HEK293 (cell line): ENCODE measurements around the gene TRAF3.

Experiments used
- CTCF ChIA-PET: fragments of 350-600 bp; formaldehyde crosslinking; extraction: SDS; loops from one replicate; lab custom pipeline; 2021; ENCODE audit warnings: antibody characterized with exemption; lab: Yijun Ruan, JAX
- POLR2A ChIA-PET: fragments of 300-600 bp; formaldehyde crosslinking; extraction: SDS; loops from one replicate; lab custom pipeline; 2020; ENCODE audit warnings: antibody characterized with exemption, inconsistent platforms; lab: Yijun Ruan, JAX
- H3K27ac ChIP-seq: fragments of 200-500 bp; sonication (Bioruptor generic); 2 replicates; pipeline ENCODE4 v1.5.1; 2014; ENCODE audit warnings: low read depth, low read length, control low read depth, inconsistent platforms; ENCODE audit errors: extremely low read depth
- H3K36me3 ChIP-seq, 2 experiments: fragments of 200-500 bp in 1 of 2; sonication (Bioruptor generic) in 1 of 2; 1 replicate in 1 of 2; 2 replicates in 1 of 2; pipeline ENCODE4 v1.5.1; 2014 to 2017; ENCODE audit warnings: inconsistent platforms in 2 of 2, low read length in 2 of 2; ENCODE audit not compliant: control insufficient read depth in 2 of 2, insufficient read depth in 1 of 2
- H3K4me1 ChIP-seq: fragments of 200-500 bp; sonication (Bioruptor generic); 2 replicates; pipeline ENCODE4 v1.5.1; 2014; ENCODE audit warnings: mild to moderate bottlenecking, low read length, inconsistent platforms; ENCODE audit not compliant: control insufficient read depth, insufficient read depth
- H3K4me3 ChIP-seq: 2 replicates; pipeline ENCODE4 v1.5.1; 2011; ENCODE audit warnings: low read depth, mild to moderate bottlenecking, control low read depth, low read length, moderate library complexity
- H3K9me3 ChIP-seq: fragments of 200-500 bp; sonication (Bioruptor generic); 2 replicates; pipeline ENCODE4 v1.5.1; 2014; ENCODE audit warnings: low read depth, low read length, inconsistent platforms; ENCODE audit not compliant: control insufficient read depth, insufficient read depth
- EGR2 ChIP-seq: fragments of 450-650 bp; formaldehyde crosslinking; IDR thresholded peaks from 2 replicates; pipeline ENCODE4 v1.5.1; 2016; ENCODE audit warnings: low read depth, missing biosample characterization, missing genetic modification characterization
- HIC1 ChIP-seq: fragments of 450-650 bp; formaldehyde crosslinking; IDR thresholded peaks from 2 replicates; pipeline ENCODE4 v1.5.1; 2016; ENCODE audit warnings: missing biosample characterization, missing genetic modification characterization
- HOXA7 ChIP-seq: sonication (generic); formaldehyde crosslinking; IDR thresholded peaks from 2 replicates; pipeline ENCODE4 v1.8.1; 2022; ENCODE audit warnings: missing genetic modification reagents, borderline replicate concordance
- HOXD13 ChIP-seq: sonication (generic); formaldehyde crosslinking; IDR thresholded peaks from 2 replicates; pipeline ENCODE4 v1.8.0; 2022; ENCODE audit warnings: missing genetic modification reagents, borderline replicate concordance
- KLF7 ChIP-seq: fragments of 450-650 bp; formaldehyde crosslinking; IDR thresholded peaks from 2 replicates; pipeline ENCODE4 v1.5.1; 2016; ENCODE audit warnings: missing biosample characterization, missing genetic modification characterization, borderline replicate concordance
- KLF8 ChIP-seq: fragments of 450-650 bp; formaldehyde crosslinking; IDR thresholded peaks from 2 replicates; pipeline ENCODE4 v1.5.1; 2016; ENCODE audit warnings: missing biosample characterization, missing genetic modification characterization
- PATZ1 ChIP-seq: fragments of 450-650 bp; formaldehyde crosslinking; IDR thresholded peaks from 2 replicates; pipeline ENCODE4 v1.5.1; 2016; ENCODE audit warnings: missing biosample characterization, missing genetic modification characterization
- YY1 ChIP-seq: fragments of 450-650 bp; formaldehyde crosslinking; IDR thresholded peaks from 2 replicates; pipeline ENCODE4 v1.5.1; 2018; ENCODE audit warnings: missing biosample characterization, missing genetic modification characterization
- ZBTB26 ChIP-seq: fragments of 450-650 bp; formaldehyde crosslinking; optimal IDR thresholded peaks from 2 replicates; pipeline ENCODE3; 2016; ENCODE audit warnings: missing biosample characterization, mild to moderate bottlenecking, missing genetic modification characterization
- ZEB2 ChIP-seq: fragments of 450-650 bp; formaldehyde crosslinking; IDR thresholded peaks from 2 replicates; pipeline ENCODE4 v1.5.1; 2016; ENCODE audit warnings: missing biosample characterization, missing genetic modification characterization
- ZFHX2 ChIP-seq: fragments of 450-650 bp; formaldehyde crosslinking; conservative IDR thresholded peaks from 2 replicates; pipeline ENCODE4 v1.5.1; 2016; ENCODE audit warnings: missing biosample characterization, missing genetic modification characterization
- ZFP3 ChIP-seq: fragments of 450-650 bp; formaldehyde crosslinking; IDR thresholded peaks from 2 replicates; pipeline ENCODE4 v1.5.1; 2016; ENCODE audit warnings: low read depth, missing biosample characterization, missing genetic modification characterization
- ZNF133 ChIP-seq: fragments of 450-650 bp; formaldehyde crosslinking; IDR thresholded peaks from 2 replicates; pipeline ENCODE4 v1.5.1; 2016; ENCODE audit warnings: missing biosample characterization, missing genetic modification characterization
- ZNF146 ChIP-seq: fragments of 450-650 bp; formaldehyde crosslinking; IDR thresholded peaks from 2 replicates; pipeline ENCODE4 v1.5.1; 2016; ENCODE audit warnings: missing biosample characterization, missing genetic modification characterization
- ZNF16 ChIP-seq: fragments of 450-650 bp; formaldehyde crosslinking; IDR thresholded peaks from 2 replicates; pipeline ENCODE4 v1.5.1; 2016; ENCODE audit warnings: low read depth, missing biosample characterization, missing genetic modification characterization
- ZNF175 ChIP-seq: fragments of 450-650 bp; formaldehyde crosslinking; IDR thresholded peaks from 2 replicates; pipeline ENCODE4 v1.5.1; 2016; ENCODE audit warnings: missing biosample characterization, missing genetic modification characterization
- ZNF416 ChIP-seq: fragments of 450-650 bp; formaldehyde crosslinking; IDR thresholded peaks from 2 replicates; pipeline ENCODE4 v1.5.1; 2016; ENCODE audit warnings: missing biosample characterization, missing genetic modification characterization
- ZNF426 ChIP-seq: fragments of 450-650 bp; formaldehyde crosslinking; IDR thresholded peaks from 2 replicates; pipeline ENCODE4 v1.5.1; 2017; ENCODE audit warnings: missing biosample characterization, missing genetic modification characterization, mild to moderate bottlenecking, inconsistent platforms, moderate library complexity
- ZNF529 ChIP-seq: fragments of 450-650 bp; formaldehyde crosslinking; IDR thresholded peaks from 2 replicates; pipeline ENCODE4 v1.5.1; 2017; ENCODE audit warnings: missing genetic modification characterization, missing biosample characterization; ENCODE audit not compliant: insufficient replicate concordance
- ZNF555 ChIP-seq: fragments of 450-650 bp; formaldehyde crosslinking; conservative IDR thresholded peaks from 2 replicates; pipeline ENCODE4 v1.5.1; 2017; ENCODE audit warnings: missing biosample characterization, mild to moderate bottlenecking, missing genetic modification characterization, inconsistent platforms
- ZNF561 ChIP-seq: fragments of 450-650 bp; IDR thresholded peaks from 2 replicates; pipeline ENCODE4 v1.5.1; 2018; ENCODE audit warnings: missing biosample characterization, missing genetic modification characterization, borderline replicate concordance
- ZNF692 ChIP-seq: fragments of 450-650 bp; formaldehyde crosslinking; IDR thresholded peaks from 2 replicates; pipeline ENCODE4 v1.5.1; 2016; ENCODE audit warnings: missing biosample characterization, missing genetic modification characterization
- ZSCAN18 ChIP-seq: fragments of 450-650 bp; formaldehyde crosslinking; IDR thresholded peaks from 2 replicates; pipeline ENCODE4 v1.5.1; 2016; ENCODE audit warnings: missing biosample characterization, missing genetic modification characterization
- ZSCAN4 ChIP-seq: fragments of 450-650 bp; formaldehyde crosslinking; IDR thresholded peaks from 2 replicates; pipeline ENCODE4 v1.5.1; 2017; ENCODE audit warnings: missing biosample characterization, missing genetic modification characterization

Gene TRAF3

GRCh38 chr14:102940729-102941362 lies 163.6 kb downstream of the TRAF3 start:
- ChIA-PET CTCF (no interaction called here), POLR2A (no interaction called here)
- Histone ChIP-seq H3K9me3 (no peaks in the 10 kb centered on the region), H3K4me3 (no peak overlapping the region), H3K36me3 (peaks cover under 1 to 90% of the 10 kb centered on the region in 2 experiments; a peak in 2 of 3 replicates), H3K4me1 (no peaks in the 10 kb centered on the region), H3K27ac (no peak overlapping the region)
- TF ChIP-seq YY1 (tag by site-specific recombination) (no peak), ZFHX2 (tag by site-specific recombination) (peak; percentile 79), EGR2 (tag by site-specific recombination) (peak; percentile 65), ZNF561 (tag by site-specific recombination) (no peak), ZBTB26 (tag by site-specific recombination) (no peak), ZEB2 (tag by site-specific recombination) (no peak), HIC1 (tag by site-specific recombination) (no peak), ZSCAN18 (tag by site-specific recombination) (no peak)

GRCh38 chr14:102941419-102942011 lies 164.3 kb downstream of the TRAF3 start:
- TF ChIP-seq HOXD13 (CRISPR knock-in tag) (no peak), ZNF416 (tag by site-specific recombination) (no peak), ZNF133 (tag by site-specific recombination) (no peak), HOXA7 (CRISPR knock-in tag) (no peak), ZSCAN4 (tag by site-specific recombination) (no peak), ZNF692 (tag by site-specific recombination) (no peak), ZNF555 (tag by site-specific recombination) (no peak), ZFP3 (no peak), ZNF175 (tag by site-specific recombination) (no peak), PATZ1 (tag by site-specific recombination) (no peak), ZNF16 (tag by site-specific recombination) (no peak), ZNF426 (tag by site-specific recombination) (no peak), ZNF561 (tag by site-specific recombination) (no peak), ZNF146 (no peak), ZNF529 (no peak), KLF8 (tag by site-specific recombination) (no peak), KLF7 (tag by site-specific recombination) (no peak)
- Histone ChIP-seq H3K27ac (no peak overlapping the region), H3K4me1 (no peaks in the 10 kb centered on the region), H3K36me3 (peaks cover 4 to 89% of the 10 kb centered on the region in 2 experiments; a peak in 2 of 3 replicates), H3K4me3 (no peak overlapping the region), H3K9me3 (no peaks in the 10 kb centered on the region)
- ChIA-PET CTCF (no interaction called here), POLR2A (no interaction called here)
